Measurements from ENCODE around the gene RAB6C.
"Not testable (repeated sequence)": the region's sequence is repeated elsewhere in the genome, so short reads cannot be mapped to it uniquely, and the experiment has no call there.

- TF ChIP-seq, protein P1, sequence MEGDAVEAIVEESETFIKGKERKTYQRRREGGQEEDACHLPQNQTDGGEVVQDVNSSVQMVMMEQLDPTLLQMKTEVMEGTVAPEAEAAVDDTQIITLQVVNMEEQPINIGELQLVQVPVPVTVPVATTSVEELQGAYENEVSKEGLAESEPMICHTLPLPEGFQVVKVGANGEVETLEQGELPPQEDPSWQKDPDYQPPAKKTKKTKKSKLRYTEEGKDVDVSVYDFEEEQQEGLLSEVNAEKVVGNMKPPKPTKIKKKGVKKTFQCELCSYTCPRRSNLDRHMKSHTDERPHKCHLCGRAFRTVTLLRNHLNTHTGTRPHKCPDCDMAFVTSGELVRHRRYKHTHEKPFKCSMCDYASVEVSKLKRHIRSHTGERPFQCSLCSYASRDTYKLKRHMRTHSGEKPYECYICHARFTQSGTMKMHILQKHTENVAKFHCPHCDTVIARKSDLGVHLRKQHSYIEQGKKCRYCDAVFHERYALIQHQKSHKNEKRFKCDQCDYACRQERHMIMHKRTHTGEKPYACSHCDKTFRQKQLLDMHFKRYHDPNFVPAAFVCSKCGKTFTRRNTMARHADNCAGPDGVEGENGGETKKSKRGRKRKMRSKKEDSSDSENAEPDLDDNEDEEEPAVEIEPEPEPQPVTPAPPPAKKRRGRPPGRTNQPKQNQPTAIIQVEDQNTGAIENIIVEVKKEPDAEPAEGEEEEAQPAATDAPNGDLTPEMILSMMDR (IDR thresholded peaks at IDR 0.05), result not testable (repeated sequence)
- not testable (repeated sequence) for TF ChIP-seq ZFX (IDR thresholded peaks at IDR 0.05; ENCODE audit: borderline replicate concordance)
Measured at GRCh38 chr2:130005862-130006261, 26.4 kb downstream of the RAB6C start.
